ENCODE data around the gene MRPS24.
"Not testable (repeated sequence)": the region's sequence is repeated elsewhere in the genome, so short reads cannot be mapped to it uniquely, and the experiment has no call there.

The MRPS24 gene

DNA sequence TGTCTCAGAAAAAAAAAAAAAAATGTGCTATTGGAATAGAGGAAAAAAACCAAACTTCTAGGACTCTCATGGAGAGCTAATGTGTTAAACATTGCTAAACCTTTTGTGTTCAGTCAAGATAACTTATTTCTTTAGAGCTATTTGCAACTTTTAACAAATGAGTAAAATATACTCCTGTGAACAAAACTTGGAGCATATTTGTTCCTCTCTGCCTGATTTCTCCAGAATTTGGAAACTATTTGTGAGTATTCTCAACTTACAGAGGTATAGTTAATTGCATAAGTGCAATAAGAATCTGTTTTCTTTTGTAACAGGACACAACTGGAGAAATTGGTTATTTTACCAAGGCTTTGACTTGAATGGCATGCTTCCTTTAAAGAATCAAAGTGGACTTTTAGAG, 38.4 kb downstream of the MRPS24 start:
- DNase-seq, result not testable (repeated sequence)

DNA sequence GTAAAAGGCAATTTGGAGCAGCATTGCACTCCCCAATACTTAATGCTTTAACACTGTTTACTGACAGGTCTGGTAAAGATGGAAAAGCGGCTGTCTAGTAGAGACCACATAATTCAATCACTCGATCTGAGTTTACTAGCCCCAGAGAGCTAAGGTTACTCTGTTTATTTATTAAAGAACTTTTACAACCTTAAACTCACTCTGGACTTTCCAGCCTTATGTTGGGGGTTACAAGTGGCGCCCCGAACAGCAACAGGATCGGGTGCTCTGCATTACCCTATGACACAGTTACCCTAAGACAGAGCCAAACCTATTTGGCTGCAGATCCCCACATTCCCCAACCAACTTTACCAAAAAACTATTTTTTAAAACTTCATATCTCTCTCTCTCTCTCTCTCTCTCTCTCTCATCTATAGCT, 43.9 kb downstream of the MRPS24 start:
- no peak for DNase-seq

DNA sequence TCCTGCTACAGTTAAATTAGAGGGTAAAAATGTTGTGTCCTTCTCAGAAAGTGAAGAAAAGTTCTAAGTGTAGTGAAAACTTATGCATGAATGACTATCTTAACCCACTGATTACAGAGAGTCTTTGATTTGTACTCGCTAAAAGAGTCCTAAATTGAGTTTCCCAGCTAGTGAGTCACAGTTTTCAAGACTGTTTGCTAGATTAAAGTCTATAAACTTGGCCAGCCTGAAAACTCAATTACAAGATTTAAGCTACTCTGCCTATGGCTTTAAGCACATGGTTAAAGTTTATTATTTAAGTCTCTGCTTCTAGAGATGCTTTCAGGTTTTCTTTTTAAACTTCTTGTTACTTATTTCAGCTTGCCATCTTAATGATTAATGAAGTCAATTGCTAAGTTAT, 44.4 kb downstream of the MRPS24 start:
- no peak for DNase-seq

DNA sequence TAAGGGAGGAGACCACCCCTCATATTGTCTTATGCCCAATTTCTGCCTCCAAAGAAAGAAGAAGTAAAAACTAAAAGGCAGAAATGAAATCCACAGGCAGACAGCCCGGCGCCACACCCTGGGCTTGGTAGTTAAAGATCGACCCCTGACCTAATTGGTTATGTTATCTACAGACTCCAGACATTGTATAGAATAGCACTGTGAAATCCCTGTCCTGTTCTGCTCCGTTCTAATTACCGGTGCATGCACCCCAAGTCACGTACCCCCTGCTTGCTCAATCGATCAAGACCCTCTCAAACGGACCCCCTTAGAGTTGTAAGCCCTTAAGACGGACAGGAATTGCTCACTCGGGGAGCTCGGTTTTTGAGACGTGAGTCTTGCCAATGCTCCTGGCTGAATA, 44.8 kb downstream of the MRPS24 start:
- not testable (repeated sequence) for DNase-seq

DNA sequence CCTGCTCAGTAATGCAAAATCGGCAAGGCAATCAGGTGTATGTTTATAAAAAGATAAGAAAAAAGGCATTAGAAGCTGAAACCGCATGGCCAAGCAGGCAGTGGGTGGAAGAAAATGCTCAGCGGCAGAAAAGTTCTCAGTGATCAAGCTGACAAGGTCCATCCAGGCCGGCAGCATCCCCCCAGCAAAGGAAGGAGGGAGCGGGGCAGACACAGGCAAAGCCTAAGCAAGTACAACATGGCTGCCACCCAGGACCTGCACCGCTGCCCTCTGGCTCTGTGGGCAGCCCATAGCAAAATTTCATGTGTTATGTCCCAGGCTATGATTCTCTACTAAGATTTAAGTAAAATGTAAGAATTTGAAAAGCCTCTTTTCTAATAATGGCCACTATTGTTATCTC, 45.4 kb downstream of the MRPS24 start:
- no peak for DNase-seq

DNA sequence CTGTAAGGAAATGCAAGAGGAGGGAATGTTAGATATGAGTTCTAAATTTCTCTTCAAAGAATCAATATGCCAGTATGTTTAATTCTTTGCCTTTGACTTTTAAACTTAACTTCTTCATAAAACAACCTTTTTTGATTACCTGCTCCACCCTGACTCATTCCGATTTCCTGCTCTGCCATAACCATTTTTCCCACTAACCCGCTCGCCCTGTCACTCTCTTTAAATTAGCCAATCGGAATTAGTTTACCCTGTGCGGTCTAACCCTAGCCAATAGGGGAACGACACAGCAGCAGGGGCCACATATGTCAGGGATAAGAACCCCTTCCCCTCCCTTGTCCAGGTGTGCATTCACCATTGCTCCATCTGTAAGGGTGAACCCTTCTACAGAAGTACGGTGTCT, 45.9 kb downstream of the MRPS24 start:
- not testable (repeated sequence) for DNase-seq
